T47D (cell line): ENCODE measurements around the gene HMX1.

Experiments
- DNase-seq, 2 experiments: peaks; one replicate each; pipeline versions ENCODE4 v3.0.0 to v3.0.0-alpha.2; 2011 to 2012; ENCODE audit warnings: low read depth in 1 of 2, low spot score in 1 of 2
- JUND ChIP-seq: IDR thresholded peaks from 2 replicates; pipeline ENCODE4 v1.6.1; 2012; ENCODE audit warnings: low read depth
- in situ Hi-C: cut with HindIII; loops from 2 replicates; pipeline ENCODE4 v1.10.0; 2016; ENCODE audit warnings: low sequenced_read_pairs, low pct_unique_long_range_greater_than_20kb

Gene HMX1

GRCh38 chr4:8893624-8894423, 22.2 kb upstream of the HMX1 start:
- no peak for DNase-seq
- no peak for TF ChIP-seq JUND
- in situ Hi-C loops, result no loop called here

GRCh38 chr4:8893227-8893623, 21.6 kb upstream of the HMX1 start:
- no peak for TF ChIP-seq JUND
- DNase-seq, result no peak
- in situ Hi-C loops, result no loop called here

GRCh38 chr4:8892556-8893226, 21.1 kb upstream of the HMX1 start:
- no peak for DNase-seq
- in situ Hi-C loops, result no loop called here
- TF ChIP-seq JUND, result no peak

- in situ Hi-C loops, result no loop called here
- TF ChIP-seq JUND, result no peak
- no peak for DNase-seq
Measured at GRCh38 chr4:8891646-8892555, 20.3 kb upstream of the HMX1 start.

GRCh38 chr4:8891255-8891645, 19.6 kb upstream of the HMX1 start:
- DNase-seq, result no peak
- in situ Hi-C loops, result no loop called here
- no peak for TF ChIP-seq JUND

GRCh38 chr4:8888856-8889255, 17.2 kb upstream of the HMX1 start:
- in situ Hi-C loops, result no loop called here
- no peak for TF ChIP-seq JUND

GRCh38 chr4:8886612-8887406, 15.2 kb upstream of the HMX1 start:
- TF ChIP-seq JUND, result no peak
- in situ Hi-C loops, result no loop called here
- peak in 1 of 2 experiments; percentile 5 for DNase-seq

More at GRCh38 chr4:8888856-8889255, 17.2 kb upstream of the HMX1 start:
- DNase-seq, result no peak

- no peak for DNase-seq
- no peak for TF ChIP-seq JUND
- in situ Hi-C loops, result no loop called here
Measured at GRCh38 chr4:8882239-8882638, 10.6 kb upstream of the HMX1 start.

GRCh38 chr4:8880851-8881250, 9.2 kb upstream of the HMX1 start:
- in situ Hi-C loops, result no loop called here
- no peak for TF ChIP-seq JUND
- DNase-seq, result no peak

- no peak for TF ChIP-seq JUND
- no peak for DNase-seq
- in situ Hi-C loops, result no loop called here
Measured at GRCh38 chr4:8879574-8879973, 7.9 kb upstream of the HMX1 start.

GRCh38 chr4:8878421-8878820, 6.8 kb upstream of the HMX1 start:
- DNase-seq, result no peak
- in situ Hi-C loops, result no loop called here
- TF ChIP-seq JUND, result no peak

- TF ChIP-seq JUND, result no peak
- in situ Hi-C loops, result no loop called here
- DNase-seq, result no peak
Measured at GRCh38 chr4:8877780-8878040, 6.1 kb upstream of the HMX1 start.
